HS-27A (cell line): Measurements from ENCODE around the gene FUT7.

Experiments
- DNase-seq: peaks from one replicate; pipeline ENCODE4 v3.0.0-alpha.2; 2012; ENCODE audit warnings: low read depth, missing footprints

The FUT7 gene

GRCh38 chr9:136982232-136983051 is 49.4 kb downstream of the FUT7 start, which contains the start of gene LCNL1:
Gene LCNL1 (plus strand): TSS chr9:136982993. CDS start chr9:136983587, 594 bp downstream.
- DNase-seq: no peak

GRCh38 chr9:136981588-136982231 is 50.2 kb downstream of the FUT7 start:
- DNase-seq: no peak

GRCh38 chr9:136980669-136981478 is 51.0 kb downstream of the FUT7 start:
- no peak for DNase-seq
